HepG2 (cell line): ENCODE results near the gene MYO9A. TPM values are rescaled to one million over a fixed set of nuclear protein-coding genes. Genes with fewer than 3 reads are reported as not detected.

Experiments
- ATAC-seq: fragments of 200-7000 bp; cut with Tn5 transposase; 3 replicates; pipeline ENCODE4 v1.9.1; 2020; ENCODE audit warnings: mild to moderate bottlenecking, moderate library complexity
- BruUV-seq: library from RNA; stranded (reverse); fragments of 400-500 nt; replicated peaks from 2 replicates; lab custom pipeline; 2021; lab: Mats Ljungman, UMichigan
- CTCF ChIA-PET: fragments of 300-600 bp; formaldehyde crosslinking; extraction: SDS; loops from one replicate; lab custom pipeline; 2021; ENCODE audit warnings: low total read pairs, inconsistent platforms, low intra/inter-chr PET ratio; lab: Yijun Ruan, JAX
- POLR2A ChIA-PET: fragments of 350-600 bp; sonication (Branson Sonifier 250); formaldehyde crosslinking; loops from one replicate; lab custom pipeline; 2020; ENCODE audit warnings: antibody characterized with exemption, inconsistent platforms; lab: Yijun Ruan, JAX
- DNase-seq: peaks from one replicate; pipeline ENCODE4 v3.0.0-alpha.2; 2015; ENCODE audit warnings: low spot score
- FAIRE-seq: peaks from 3 replicates; lab custom pipeline; 2011; peaks lifted over from hg19 to GRCh38; lab: Jason Lieb, UNC
- H2AFZ ChIP-seq: one replicate; pipeline ENCODE4 v1.6.1; 2011; ENCODE audit warnings: low read length, inconsistent platforms
- H3K27ac ChIP-seq: fragments of 300-600 bp; 3 replicates; pipeline ENCODE4 v1.8.0; 2011; ENCODE audit warnings: mixed run types, mild to moderate bottlenecking, mixed read lengths, low read length, inconsistent platforms; ENCODE audit not compliant: insufficient read depth; ENCODE audit errors: extremely low read length
- H3K27me3 ChIP-seq, 2 experiments: fragments of 200-600 bp in 1 of 2; 2 replicates in 1 of 2; 3 replicates in 1 of 2; pipeline versions ENCODE4 v1.6.0 to v1.8.0; 2011; ENCODE audit warnings: low read length in 2 of 2, mild to moderate bottlenecking in 2 of 2, moderate library complexity in 2 of 2, inconsistent platforms in 1 of 2; ENCODE audit not compliant: insufficient read depth in 2 of 2, control insufficient read depth in 1 of 2
- H3K36me3 ChIP-seq, 2 experiments: fragments of 200-600 bp in 1 of 2; replicated peaks in 1 of 2; 2 replicates in 1 of 2; 3 replicates in 1 of 2; pipeline versions ENCODE4 v1.5.1 to v1.8.0; 2011; ENCODE audit warnings: low read length in 2 of 2, inconsistent platforms in 1 of 2; ENCODE audit not compliant: insufficient read depth in 2 of 2, control insufficient read depth in 1 of 2
- H3K4me1 ChIP-seq: 2 replicates; pipeline ENCODE4 v1.5.1; 2012; ENCODE audit warnings: low read length, inconsistent platforms; ENCODE audit not compliant: insufficient read depth
- H3K4me2 ChIP-seq: 2 replicates; pipeline ENCODE4 v1.6.0; 2011; ENCODE audit warnings: low read depth, low read length, inconsistent platforms
- H3K4me3 ChIP-seq, 3 experiments: fragments of 200-600 bp in 1 of 3; sonication (generic), shearing (Covaris generic) in 1 of 3; replicated peaks in 1 of 3; 2 replicates each; pipeline ENCODE4 v1.5.1; 2011 to 2016; ENCODE audit warnings: low read length in 3 of 3, inconsistent platforms in 2 of 3, low read depth in 2 of 3, mild to moderate bottlenecking in 2 of 3, control low read depth in 1 of 3, mixed read lengths in 1 of 3; ENCODE audit not compliant: insufficient read depth in 1 of 3
- H3K79me2 ChIP-seq: one replicate; pipeline ENCODE4 v1.6.1; 2011; ENCODE audit warnings: low read length, inconsistent platforms; ENCODE audit not compliant: insufficient read depth
- H3K9ac ChIP-seq: 2 replicates; pipeline ENCODE4 v1.6.0; 2011; ENCODE audit warnings: mild to moderate bottlenecking, low read depth, low read length, inconsistent platforms; ENCODE audit not compliant: insufficient read depth
- H3K9me3 ChIP-seq: 2 replicates; pipeline ENCODE4 v1.5.1; 2012; ENCODE audit warnings: mild to moderate bottlenecking, low read length
- H4K20me1 ChIP-seq: 2 replicates; pipeline ENCODE4 v1.6.0; 2011; ENCODE audit warnings: inconsistent platforms, mild to moderate bottlenecking, low read length, moderate library complexity; ENCODE audit not compliant: insufficient read depth
- ARID2 ChIP-seq: sonication (generic); formaldehyde crosslinking; IDR thresholded peaks from 2 replicates; pipeline ENCODE4 v1.8.1; 2022; ENCODE audit warnings: mild to moderate bottlenecking, missing genetic modification reagents, borderline replicate concordance
- CBX5 ChIP-seq: sonication (generic); formaldehyde crosslinking; IDR thresholded peaks from 2 replicates; pipeline ENCODE4 v1.4.0; 2020; ENCODE audit warnings: missing genetic modification reagents, borderline replicate concordance
- DR1 ChIP-seq: sonication (generic); formaldehyde crosslinking; IDR thresholded peaks from 2 replicates; pipeline ENCODE4 v1.8.0; 2021; ENCODE audit warnings: mild to moderate bottlenecking, missing genetic modification reagents, inconsistent platforms
- ETS1 ChIP-seq: sonication (generic); formaldehyde crosslinking; IDR thresholded peaks from 2 replicates; pipeline ENCODE4 v1.4.0; 2020; ENCODE audit warnings: missing genetic modification reagents
- GFI1 ChIP-seq: sonication (generic); formaldehyde crosslinking; IDR thresholded peaks from 2 replicates; pipeline ENCODE4 v1.5.0; 2020; ENCODE audit warnings: missing genetic modification reagents, mild to moderate bottlenecking, borderline replicate concordance
- MED1 ChIP-seq: sonication (generic); formaldehyde crosslinking; IDR thresholded peaks from 2 replicates; pipeline ENCODE4 v1.4.0; 2020; ENCODE audit warnings: missing genetic modification reagents
- PHF20 ChIP-seq: sonication (generic); formaldehyde crosslinking; IDR thresholded peaks from 2 replicates; pipeline ENCODE4 v1.5.0; 2020; ENCODE audit warnings: mild to moderate bottlenecking, missing genetic modification reagents
- PRPF4 ChIP-seq: fragments of 200-400 bp; formaldehyde crosslinking; IDR thresholded peaks from 2 replicates; pipeline ENCODE4 v1.6.1; 2016; ENCODE audit warnings: low read length, low read depth; ENCODE audit not compliant: poor library complexity, severe bottlenecking
- SRY ChIP-seq: sonication (generic); formaldehyde crosslinking; IDR thresholded peaks from 2 replicates; pipeline ENCODE4 v1.8.0; 2022; ENCODE audit warnings: mild to moderate bottlenecking, missing genetic modification reagents
- TBX2 ChIP-seq: sonication (generic); formaldehyde crosslinking; IDR thresholded peaks from 2 replicates; pipeline ENCODE4 v1.5.0; 2020; ENCODE audit warnings: missing genetic modification reagents, mild to moderate bottlenecking, borderline replicate concordance
- ZFAT ChIP-seq: sonication (generic); formaldehyde crosslinking; conservative IDR thresholded peaks from 2 replicates; pipeline ENCODE4 v1.8.1; 2023; ENCODE audit warnings: missing genetic modification reagents, inconsistent platforms
- ZFP36L1 ChIP-seq: sonication (generic); formaldehyde crosslinking; IDR thresholded peaks from 2 replicates; pipeline ENCODE4 v1.8.0; 2022; ENCODE audit warnings: mild to moderate bottlenecking, missing genetic modification reagents, moderate library complexity
- ZNF329 ChIP-seq: sonication (generic); formaldehyde crosslinking; IDR thresholded peaks from 2 replicates; pipeline ENCODE4 v1.9.0; 2021; ENCODE audit warnings: low read depth, mild to moderate bottlenecking, missing genetic modification reagents
- WGBS: methylation state at CpG from one replicate; pipeline ENCODE4 v1.1.6; 2017; ENCODE audit warnings: low lambda C conversion rate; 5-methylcytosine and 5-hydroxymethylcytosine counted together
- in situ Hi-C: cut with HindIII; loops from 2 replicates; pipeline ENCODE4 v1.10.0; 2017; ENCODE audit warnings: low pct_unique_long_range_greater_than_20kb; ENCODE audit not compliant: extremely low pct_ligation_motif_present
- intact Hi-C: fragments of 100-400 bp; cut with micrococcal nuclease; formaldehyde crosslinking; loops from one replicate; pipeline ENCODE4 v1.10.0; 2022; ENCODE audit not compliant: unreplicated experiment
- polyA plus RNA-seq, 8 experiments: library from polyadenylated mRNA; depleted of rRNA in 3 of 8; stranded (reverse) in 7 of 8; unstranded in 1 of 8; fragments of >200 nt; fragmentation: Illumina TruSeq in 4 of 8; extraction: Trizol in 4 of 8; gene quantifications; 2 replicates each; pipeline versions ENCODE4 v1.2.1 to v1.2.3, GENCODE V29; 2011 to 2016; ENCODE audit warnings: low read depth in 4 of 8, missing spikeins in 1 of 8, mixed read lengths in 1 of 8; ENCODE audit not compliant: insufficient read depth in 1 of 8
- total RNA-seq, 5 experiments: library from RNA; depleted of rRNA; stranded (reverse); fragments of >200 nt; fragmentation: Illumina TruSeq; extraction: Trizol; gene quantifications; 2 replicates each; pipeline ENCODE4 v1.2.3, GENCODE V29; 2016; ENCODE audit warnings: low read depth in 1 of 5

Gene MYO9A
- total and polyA plus RNA-seq, 2 of the 13 experiments (the other 11 are each of a cell fraction or from before 2014, with no cell fraction given): 4.8 to 15.3 TPM

GRCh38 chr15:72082176-72082575, 35.8 kb downstream of the MYO9A start:
- no peak for FAIRE-seq
- Histone ChIP-seq H3K9ac (no peak overlapping the region), H3K9me3 (no peaks in the 10 kb centered on the region), H3K4me3 (no peak overlapping the region), H3K36me3 (no peaks in the 10 kb centered on the region), H3K27me3 (no peaks in the 10 kb centered on the region), H3K27ac (no peak overlapping the region), H3K4me2 (no peak overlapping the region), H4K20me1 (no peaks in the 10 kb centered on the region), H2AFZ (no peak overlapping the region), H3K79me2 (no peaks in the 10 kb centered on the region), H3K4me1 (no peaks in the 10 kb centered on the region)
- ATAC-seq: no peak
- POLR2A ChIA-PET: no interaction called here
- DNase-seq: no peak
- WGBS: 89% methylated on average over 1 of the region's 1 CpG
- intact Hi-C loops (no loop called here), in situ Hi-C loops (no loop called here)
- BruUV-seq: no TSS peak
- TF ChIP-seq PRPF4: no peak
- TF ChIP-seq MED1 (CRISPR knock-in tag): no peak
- no peak for TF ChIP-seq TBX2 (CRISPR knock-in tag)
- TF ChIP-seq ZFP36L1 (CRISPR knock-in tag): no peak
- no peak for TF ChIP-seq ZFAT (CRISPR knock-in tag)
- no peak for TF ChIP-seq SRY (CRISPR knock-in tag)
- TF ChIP-seq ZNF329 (CRISPR knock-in tag): no peak
- no peak for TF ChIP-seq GFI1 (CRISPR knock-in tag)
- TF ChIP-seq ETS1 (CRISPR knock-in tag): no peak
- TF ChIP-seq DR1 (CRISPR knock-in tag): no peak
- TF ChIP-seq PHF20 (CRISPR knock-in tag): no peak
- TF ChIP-seq CBX5: no peak
- TF ChIP-seq ARID2 (CRISPR knock-in tag): no peak
- CTCF ChIA-PET: no interaction called here
